ENCODE measurements around the gene C1QTNF9B. TPM values are rescaled to one million over a fixed set of nuclear protein-coding genes. Genes with fewer than 3 reads are reported as not detected.
A peak's percentile ranks its signal among the peaks of the same experiment; 100 is the strongest.

C1QTNF9B gene
- total RNA-seq, 4 donors from 2014 or later, result 1.1 TPM; not detected in 3

DNA sequence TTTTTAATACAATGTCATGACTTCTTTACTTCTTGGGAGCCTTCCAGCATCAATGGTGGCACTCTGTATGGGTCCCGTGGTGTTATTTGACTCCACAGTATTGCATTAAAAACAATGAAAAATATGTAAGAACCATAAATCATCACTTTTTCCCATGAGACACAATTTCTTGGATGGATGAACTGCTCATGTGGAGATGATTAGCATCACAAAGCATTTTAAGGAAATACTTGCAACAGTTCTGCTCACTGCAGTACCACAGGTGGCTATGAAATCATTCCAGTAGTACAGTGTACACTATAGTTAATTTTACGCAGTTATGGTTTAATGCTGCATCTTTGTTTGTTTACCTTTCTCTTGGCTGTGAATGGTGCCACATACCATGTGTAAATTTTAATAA lies 37.2 kb upstream of the C1QTNF9B start:
- Histone ChIP-seq H3K36me3 (no peaks in the 10 kb centered on the region), H3K27ac (no peak overlapping the region), H3K27me3 (no peaks in the 10 kb centered on the region), H3K4me3 (no peak overlapping the region), H3K9me3 (peaks cover 4% of the 10 kb centered on the region), H3K4me1 (no peaks in the 10 kb centered on the region)
- DNase-seq (ENCODE audit: low spot score in 2 of 2), result no peak
- TF ChIP-seq, protein P1, sequence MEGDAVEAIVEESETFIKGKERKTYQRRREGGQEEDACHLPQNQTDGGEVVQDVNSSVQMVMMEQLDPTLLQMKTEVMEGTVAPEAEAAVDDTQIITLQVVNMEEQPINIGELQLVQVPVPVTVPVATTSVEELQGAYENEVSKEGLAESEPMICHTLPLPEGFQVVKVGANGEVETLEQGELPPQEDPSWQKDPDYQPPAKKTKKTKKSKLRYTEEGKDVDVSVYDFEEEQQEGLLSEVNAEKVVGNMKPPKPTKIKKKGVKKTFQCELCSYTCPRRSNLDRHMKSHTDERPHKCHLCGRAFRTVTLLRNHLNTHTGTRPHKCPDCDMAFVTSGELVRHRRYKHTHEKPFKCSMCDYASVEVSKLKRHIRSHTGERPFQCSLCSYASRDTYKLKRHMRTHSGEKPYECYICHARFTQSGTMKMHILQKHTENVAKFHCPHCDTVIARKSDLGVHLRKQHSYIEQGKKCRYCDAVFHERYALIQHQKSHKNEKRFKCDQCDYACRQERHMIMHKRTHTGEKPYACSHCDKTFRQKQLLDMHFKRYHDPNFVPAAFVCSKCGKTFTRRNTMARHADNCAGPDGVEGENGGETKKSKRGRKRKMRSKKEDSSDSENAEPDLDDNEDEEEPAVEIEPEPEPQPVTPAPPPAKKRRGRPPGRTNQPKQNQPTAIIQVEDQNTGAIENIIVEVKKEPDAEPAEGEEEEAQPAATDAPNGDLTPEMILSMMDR (IDR thresholded peaks at IDR 0.05), result no peak
- TF ChIP-seq POLR2A (IDR thresholded peaks at IDR 0.05), result no peak
- no peak for TF ChIP-seq POLR2AphosphoS5 (IDR thresholded peaks at IDR 0.05)
- no peak for TF ChIP-seq EP300 (IDR thresholded peaks at IDR 0.05)
- 65% methylated on average over 2 of the region's 2 CpGs for WGBS

DNA sequence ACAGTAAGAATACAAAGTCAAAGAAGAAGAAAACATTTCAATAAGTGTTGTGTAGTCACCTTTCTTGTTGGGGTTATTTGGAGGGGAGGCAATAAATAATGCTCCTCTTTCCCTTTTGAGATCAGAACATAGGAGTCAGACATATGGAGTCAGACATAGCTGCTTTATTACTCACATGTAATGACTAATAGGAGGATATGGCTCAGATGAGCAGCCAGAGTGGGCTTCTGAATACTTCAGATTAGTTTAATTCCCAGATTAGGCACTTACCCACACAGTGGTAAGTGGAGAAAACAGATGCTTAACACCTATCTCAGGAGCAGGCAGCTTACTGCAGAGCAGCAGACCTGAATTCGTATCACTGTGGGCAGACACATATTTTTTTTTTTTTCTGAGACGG lies 31.7 kb upstream of the C1QTNF9B start:
- no peak for TF ChIP-seq POLR2AphosphoS5 (IDR thresholded peaks at IDR 0.05)
- TF ChIP-seq, protein P1 (IDR thresholded peaks at IDR 0.05), result no peak
- no peak for TF ChIP-seq EP300 (IDR thresholded peaks at IDR 0.05)
- no peak for TF ChIP-seq POLR2A (IDR thresholded peaks at IDR 0.05)
- H3K27me3 ChIP-seq, result no peaks in the 10 kb centered on the region
- no peak overlapping the region for H3K4me3 ChIP-seq
- H3K27ac ChIP-seq, result no peak overlapping the region
- no peaks in the 10 kb centered on the region for H3K4me1 ChIP-seq
- H3K9me3 ChIP-seq, result no peaks in the 10 kb centered on the region
- H3K36me3 ChIP-seq, result no peaks in the 10 kb centered on the region
- 93% methylated on average over 2 of the region's 2 CpGs for WGBS
- DNase-seq (ENCODE audit: low spot score in 2 of 2), result no peak

DNA sequence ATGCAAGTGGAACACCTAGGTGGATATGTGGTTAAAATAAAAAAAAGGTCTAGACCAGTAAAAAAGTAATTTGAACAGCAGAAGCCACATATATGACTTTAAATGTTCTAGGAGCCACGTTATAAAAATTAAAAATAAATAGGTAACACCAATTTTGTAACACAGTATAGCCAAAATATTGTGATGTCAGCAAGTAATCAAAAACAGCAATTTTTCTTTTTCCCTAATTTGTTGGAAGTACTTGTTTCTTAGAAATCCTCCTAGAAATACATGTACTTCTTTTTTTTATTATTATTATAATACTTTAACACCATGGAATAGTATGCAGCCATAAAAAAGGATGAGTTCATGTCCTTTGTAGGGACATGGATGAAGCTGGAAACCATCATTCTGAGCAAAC lies 25.7 kb upstream of the C1QTNF9B start:
- no peak for DNase-seq (ENCODE audit: low spot score in 2 of 2)
- H3K27ac ChIP-seq, result no peak overlapping the region

DNA sequence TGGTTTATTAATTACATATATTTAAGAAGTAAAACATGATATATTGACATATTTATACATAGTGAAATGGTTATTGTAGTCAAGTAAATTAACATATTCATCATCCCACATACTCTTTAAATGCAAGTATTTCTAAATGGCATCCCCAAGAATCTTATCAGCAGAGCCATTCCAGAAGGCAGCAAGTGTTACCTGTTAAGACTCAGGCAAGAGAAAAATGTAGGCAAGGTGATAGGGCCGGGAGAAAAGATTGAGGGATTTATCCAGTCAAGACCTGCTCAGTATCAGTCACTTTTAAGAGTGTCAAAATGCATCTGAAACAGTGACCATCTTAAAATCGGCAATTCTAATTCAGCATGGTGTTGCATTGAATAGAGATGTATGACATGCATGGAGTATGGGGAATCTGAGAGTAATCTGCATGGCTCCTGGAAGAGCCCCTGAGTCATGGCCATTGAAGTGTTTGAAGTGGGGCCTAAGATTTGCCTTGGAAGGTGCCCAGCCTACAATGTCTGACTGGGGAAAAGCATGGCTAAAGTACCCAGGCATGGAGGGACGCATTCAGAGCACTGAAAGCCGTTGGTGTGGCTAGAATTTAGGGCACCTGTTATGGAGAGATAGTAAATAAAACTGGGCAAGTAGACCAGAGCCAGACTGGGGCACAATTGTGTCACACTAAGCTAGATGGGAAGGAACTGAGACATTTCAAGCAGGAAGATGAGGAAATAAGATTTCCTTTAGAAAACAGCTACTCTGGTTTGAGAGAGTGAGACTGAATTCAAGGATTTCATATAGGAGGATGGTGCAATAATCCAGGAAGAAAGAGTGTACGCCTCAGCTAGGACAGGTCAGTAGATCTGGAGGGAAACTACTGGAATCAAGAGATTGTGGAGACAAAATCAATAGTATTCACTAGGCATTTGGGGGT lies 25.0 kb upstream of the C1QTNF9B start:
- TF ChIP-seq POLR2A (IDR thresholded peaks at IDR 0.05), result no peak
- TF ChIP-seq, protein P1 (IDR thresholded peaks at IDR 0.05), result no peak
- TF ChIP-seq EP300 (IDR thresholded peaks at IDR 0.05), result no peak
- TF ChIP-seq POLR2AphosphoS5 (IDR thresholded peaks at IDR 0.05), result no peak
- H3K27me3 ChIP-seq, result no peaks in the 10 kb centered on the region
- no peaks in the 10 kb centered on the region for H3K36me3 ChIP-seq
- no peak overlapping the region for H3K27ac ChIP-seq
- WGBS, result 74% methylated on average over 5 of the region's 5 CpGs
- DNase-seq (ENCODE audit: low spot score in 2 of 2), result no peak
- H3K4me1 ChIP-seq, result no peaks in the 10 kb centered on the region
- H3K9me3 ChIP-seq, result no peaks in the 10 kb centered on the region
- H3K4me3 ChIP-seq, result no peak overlapping the region

More for the DNA sequence above, 25.7 kb upstream of the C1QTNF9B start:
- no peaks in the 10 kb centered on the region for H3K4me1 ChIP-seq
- TF ChIP-seq POLR2AphosphoS5 (IDR thresholded peaks at IDR 0.05) (no peak), POLR2A (IDR thresholded peaks at IDR 0.05) (no peak), EP300 (IDR thresholded peaks at IDR 0.05) (no peak)
- TF ChIP-seq, protein P1 (IDR thresholded peaks at IDR 0.05), result no peak
- no peaks in the 10 kb centered on the region for H3K36me3 ChIP-seq
- no peaks in the 10 kb centered on the region for H3K27me3 ChIP-seq
- no peaks in the 10 kb centered on the region for H3K9me3 ChIP-seq
- no peak overlapping the region for H3K4me3 ChIP-seq
- 68% methylated on average over 1 of the region's 1 CpG for WGBS

DNA sequence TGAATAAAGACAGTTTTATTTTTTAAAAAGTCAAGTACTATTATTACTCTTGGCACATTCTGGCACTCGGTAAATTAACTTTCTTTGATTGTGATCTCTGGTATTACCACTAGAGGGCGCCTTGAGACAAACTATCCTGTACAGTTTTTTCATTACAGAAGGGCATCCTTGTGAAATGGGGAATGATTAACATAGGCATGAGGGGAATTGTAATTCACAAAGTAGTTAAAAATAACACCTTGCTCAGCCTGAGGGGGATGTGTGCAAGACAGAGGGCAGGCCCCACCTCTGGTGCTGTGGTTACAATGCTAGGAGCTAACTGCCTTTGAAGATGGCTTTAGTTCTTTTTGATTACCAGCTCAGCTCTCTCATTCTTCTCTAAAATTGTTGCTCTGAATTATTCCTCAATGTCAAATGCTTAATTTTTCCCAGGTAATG lies 24.2 kb upstream of the C1QTNF9B start:
- Histone ChIP-seq H3K9me3 (no peaks in the 10 kb centered on the region), H3K4me3 (no peak overlapping the region), H3K27me3 (no peaks in the 10 kb centered on the region), H3K36me3 (no peaks in the 10 kb centered on the region), H3K4me1 (no peaks in the 10 kb centered on the region), H3K27ac (no peak overlapping the region)
- DNase-seq (ENCODE audit: low spot score in 2 of 2), result no peak
- TF ChIP-seq, protein P1 (IDR thresholded peaks at IDR 0.05), result peak; percentile 38 to 54
- TF ChIP-seq POLR2A (IDR thresholded peaks at IDR 0.05) (no peak), POLR2AphosphoS5 (IDR thresholded peaks at IDR 0.05) (no peak)
- WGBS, result 10% methylated on average over 2 of the region's 2 CpGs

All from suprapubic skin (tissue), 4 donors.